KMS-11 (cell line): ENCODE data around the gene SCN10A.

Experiments used
- H2AFZ ChIP-seq: fragments of 200-600 bp; sonication (generic); 2 replicates; pipeline ENCODE4 v1.6.1; 2016; ENCODE audit warnings: antibody characterized with exemption, mixed run types, low read depth
- H3K27ac ChIP-seq: fragments of 200-600 bp; sonication (generic); 2 replicates; pipeline ENCODE4 v1.6.1; 2016; ENCODE audit warnings: mild to moderate bottlenecking, mixed run types
- H3K27me3 ChIP-seq: fragments of 200-600 bp; sonication (generic); 2 replicates; pipeline ENCODE4 v1.6.1; 2017; ENCODE audit warnings: mild to moderate bottlenecking, low read depth, mixed run types, moderate library complexity; ENCODE audit not compliant: insufficient read depth
- H3K36me3 ChIP-seq: fragments of 200-600 bp; sonication (generic); 2 replicates; pipeline ENCODE4 v1.6.1; 2017; ENCODE audit warnings: mild to moderate bottlenecking, mixed run types; ENCODE audit not compliant: insufficient read depth
- H3K4me1 ChIP-seq: fragments of 200-600 bp; sonication (generic); 2 replicates; pipeline ENCODE4 v1.6.1; 2016; ENCODE audit warnings: mild to moderate bottlenecking, low read depth, mixed run types; ENCODE audit not compliant: poor library complexity, severe bottlenecking
- H3K4me2 ChIP-seq: fragments of 200-600 bp; sonication (generic); 2 replicates; pipeline ENCODE4 v1.7.0; 2016; ENCODE audit warnings: mild to moderate bottlenecking, mixed run types
- H3K4me3 ChIP-seq: fragments of 200-600 bp; sonication (generic); IDR thresholded peaks from 2 replicates; pipeline ENCODE4 v1.6.1; 2017; ENCODE audit warnings: low read depth, low read length, mixed read lengths; ENCODE audit not compliant: insufficient read depth
- H3K79me2 ChIP-seq: fragments of 200-600 bp; sonication (generic); 2 replicates; pipeline ENCODE4 v1.6.1; 2016; ENCODE audit warnings: low read depth, mixed run types; ENCODE audit not compliant: insufficient read depth
- H3K9ac ChIP-seq: fragments of 200-600 bp; sonication (generic); 2 replicates; pipeline ENCODE4 v1.6.1; 2016; ENCODE audit warnings: mild to moderate bottlenecking, mixed run types
- H4K20me1 ChIP-seq: fragments of 200-600 bp; sonication (generic); 2 replicates; pipeline ENCODE4 v1.6.1; 2016; ENCODE audit warnings: mild to moderate bottlenecking, mixed run types; ENCODE audit not compliant: insufficient read depth
- TF ChIP-seq, protein P1 (sequence below): fragments of 200-600 bp; sonication (generic); conservative IDR thresholded peaks from 2 replicates; pipeline ENCODE4 v1.6.1; 2017; ENCODE audit warnings: low read depth, mild to moderate bottlenecking, antibody characterized with exemption, low read length, moderate library complexity, mixed read lengths

The SCN10A gene

DNA sequence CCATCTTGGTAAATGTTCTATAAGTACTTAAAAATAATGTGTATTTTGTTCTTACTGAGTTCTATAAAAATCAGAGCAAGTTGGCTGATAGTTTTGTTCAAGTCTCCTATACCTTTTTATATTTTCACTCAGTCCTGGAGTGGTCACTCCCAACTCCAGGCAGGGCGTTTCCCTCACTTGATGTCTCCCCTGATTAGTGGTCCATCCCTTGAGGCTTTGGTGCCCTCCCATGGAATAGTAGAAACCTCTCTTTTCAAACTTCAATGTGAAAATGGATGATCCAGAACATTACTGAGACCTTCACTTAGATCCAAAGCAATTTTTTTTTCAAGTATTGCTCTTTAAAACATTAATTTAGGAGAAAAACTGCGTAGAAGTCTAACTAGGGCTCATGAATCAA is 25.0 kb upstream of the SCN10A start:
- Histone ChIP-seq H3K9ac (no peak overlapping the region), H3K4me3 (no peak overlapping the region), H2AFZ (no peak overlapping the region), H3K79me2 (no peaks in the 10 kb centered on the region), H3K36me3 (no peaks in the 10 kb centered on the region), H3K4me2 (no peak overlapping the region), H4K20me1 (no peaks in the 10 kb centered on the region), H3K27ac (no peak overlapping the region), H3K27me3 (no peaks in the 10 kb centered on the region), H3K4me1 (no peaks in the 10 kb centered on the region)
- TF ChIP-seq, protein P1, sequence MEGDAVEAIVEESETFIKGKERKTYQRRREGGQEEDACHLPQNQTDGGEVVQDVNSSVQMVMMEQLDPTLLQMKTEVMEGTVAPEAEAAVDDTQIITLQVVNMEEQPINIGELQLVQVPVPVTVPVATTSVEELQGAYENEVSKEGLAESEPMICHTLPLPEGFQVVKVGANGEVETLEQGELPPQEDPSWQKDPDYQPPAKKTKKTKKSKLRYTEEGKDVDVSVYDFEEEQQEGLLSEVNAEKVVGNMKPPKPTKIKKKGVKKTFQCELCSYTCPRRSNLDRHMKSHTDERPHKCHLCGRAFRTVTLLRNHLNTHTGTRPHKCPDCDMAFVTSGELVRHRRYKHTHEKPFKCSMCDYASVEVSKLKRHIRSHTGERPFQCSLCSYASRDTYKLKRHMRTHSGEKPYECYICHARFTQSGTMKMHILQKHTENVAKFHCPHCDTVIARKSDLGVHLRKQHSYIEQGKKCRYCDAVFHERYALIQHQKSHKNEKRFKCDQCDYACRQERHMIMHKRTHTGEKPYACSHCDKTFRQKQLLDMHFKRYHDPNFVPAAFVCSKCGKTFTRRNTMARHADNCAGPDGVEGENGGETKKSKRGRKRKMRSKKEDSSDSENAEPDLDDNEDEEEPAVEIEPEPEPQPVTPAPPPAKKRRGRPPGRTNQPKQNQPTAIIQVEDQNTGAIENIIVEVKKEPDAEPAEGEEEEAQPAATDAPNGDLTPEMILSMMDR: no peak

DNA sequence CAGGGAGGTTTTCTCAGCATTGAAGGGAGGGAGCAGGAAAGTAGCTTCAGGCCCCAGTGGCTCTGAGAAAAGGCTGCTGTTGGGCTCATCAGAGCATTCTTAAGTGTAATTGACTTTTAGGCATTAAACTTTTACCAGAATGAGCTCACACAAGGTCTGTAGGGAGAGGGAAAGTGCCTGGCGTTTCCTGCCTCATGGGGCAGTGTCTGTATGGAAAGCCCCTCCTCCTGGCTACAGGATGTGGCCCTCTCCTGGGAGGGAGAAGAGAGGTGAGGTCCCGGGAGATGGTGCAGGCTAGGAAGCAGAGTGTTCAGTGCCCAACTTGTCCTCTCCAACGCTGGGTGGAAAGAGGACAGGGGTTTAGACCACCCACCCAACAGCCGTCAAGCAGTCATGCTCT is 21.3 kb upstream of the SCN10A start:
- Histone ChIP-seq H3K9ac (no peak overlapping the region), H3K36me3 (no peaks in the 10 kb centered on the region), H3K4me1 (no peaks in the 10 kb centered on the region), H3K27ac (no peak overlapping the region), H3K27me3 (no peaks in the 10 kb centered on the region), H3K4me2 (no peak overlapping the region), H2AFZ (no peak overlapping the region), H3K79me2 (no peaks in the 10 kb centered on the region), H4K20me1 (no peaks in the 10 kb centered on the region), H3K4me3 (no peak overlapping the region)
- TF ChIP-seq, protein P1: no peak

DNA sequence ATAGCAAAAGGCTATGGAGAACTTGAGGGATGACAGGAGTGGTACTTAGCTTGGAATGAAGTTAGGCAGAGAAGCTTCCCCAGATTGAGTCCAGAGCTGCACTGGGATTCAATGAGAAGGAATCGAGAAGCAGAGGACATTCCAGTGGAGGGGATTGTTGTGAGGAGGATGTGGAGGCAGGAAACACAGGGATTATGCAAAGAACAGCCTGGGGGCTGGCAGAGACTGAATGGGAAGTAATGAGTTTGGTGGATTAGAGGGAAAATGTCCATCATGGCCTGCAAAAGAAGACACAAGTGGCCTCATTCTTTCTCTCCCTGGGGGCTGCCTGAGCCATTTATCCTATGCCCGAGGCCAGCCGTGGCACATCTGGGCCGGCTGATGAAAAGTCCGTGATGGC is 20.5 kb upstream of the SCN10A start:
- Histone ChIP-seq H3K36me3 (no peaks in the 10 kb centered on the region), H3K4me3 (no peak overlapping the region), H3K27me3 (no peaks in the 10 kb centered on the region), H3K4me2 (no peak overlapping the region), H2AFZ (no peak overlapping the region), H3K4me1 (no peaks in the 10 kb centered on the region), H3K27ac (no peak overlapping the region), H3K79me2 (no peaks in the 10 kb centered on the region), H4K20me1 (no peaks in the 10 kb centered on the region), H3K9ac (no peak overlapping the region)
- TF ChIP-seq, protein P1: no peak

DNA sequence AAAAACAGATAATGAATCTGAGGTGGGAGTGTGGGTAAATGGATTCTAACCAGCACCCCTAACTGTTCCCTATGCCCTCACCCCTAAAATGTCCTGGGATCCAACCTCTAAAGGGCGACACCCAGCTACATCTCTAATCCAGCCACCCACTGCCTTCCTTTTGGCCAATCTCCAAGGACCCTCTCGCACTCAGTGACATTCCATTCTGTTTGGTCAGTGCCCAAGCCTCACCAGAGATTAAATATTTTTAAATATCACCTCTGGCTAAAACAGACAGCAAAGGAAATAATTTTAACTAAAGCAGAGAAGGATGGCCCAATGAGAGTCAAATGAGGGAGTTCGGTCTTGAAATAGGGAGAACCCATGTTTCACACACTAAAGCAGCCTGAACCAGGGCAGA is 19.9 kb upstream of the SCN10A start:
- H3K4me3 ChIP-seq: no peak overlapping the region
- no peaks in the 10 kb centered on the region for H3K36me3 ChIP-seq
- no peak overlapping the region for H3K9ac ChIP-seq
- no peaks in the 10 kb centered on the region for H4K20me1 ChIP-seq
- no peaks in the 10 kb centered on the region for H3K27me3 ChIP-seq
- H3K27ac ChIP-seq: no peak overlapping the region
- TF ChIP-seq, protein P1: no peak
- no peaks in the 10 kb centered on the region for H3K79me2 ChIP-seq
- H2AFZ ChIP-seq: no peak overlapping the region
- no peaks in the 10 kb centered on the region for H3K4me1 ChIP-seq
- no peak overlapping the region for H3K4me2 ChIP-seq

DNA sequence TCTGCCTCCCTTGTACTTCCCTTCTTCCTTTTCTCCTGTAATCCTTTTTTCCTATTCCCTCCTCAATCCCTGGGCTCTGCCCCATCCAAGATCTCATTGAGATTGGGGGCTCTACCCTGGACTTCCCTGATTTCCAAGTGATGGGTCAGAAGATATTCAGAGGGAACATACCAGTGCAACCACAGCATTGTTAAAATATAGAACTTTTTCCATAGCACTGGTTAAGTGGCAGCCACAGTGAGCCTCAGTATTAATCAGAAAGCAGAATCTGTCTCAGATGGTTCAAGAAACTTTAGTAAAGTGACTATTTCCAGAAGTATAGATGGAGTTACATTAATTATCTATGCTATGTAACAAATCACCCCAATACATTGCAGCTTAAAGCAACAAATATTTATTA is 18.7 kb upstream of the SCN10A start:
- TF ChIP-seq, protein P1: no peak
- H3K36me3 ChIP-seq: no peaks in the 10 kb centered on the region
- no peak overlapping the region for H3K4me3 ChIP-seq
- no peak overlapping the region for H3K4me2 ChIP-seq
- H3K9ac ChIP-seq: no peak overlapping the region
- no peak overlapping the region for H2AFZ ChIP-seq
- no peaks in the 10 kb centered on the region for H4K20me1 ChIP-seq
- no peak overlapping the region for H3K27ac ChIP-seq
- no peaks in the 10 kb centered on the region for H3K27me3 ChIP-seq
- no peaks in the 10 kb centered on the region for H3K4me1 ChIP-seq
- H3K79me2 ChIP-seq: no peaks in the 10 kb centered on the region
